Panc1 (cell line): Measurements from ENCODE around the gene GAMT. TPM values are rescaled to one million over a fixed set of nuclear protein-coding genes. Genes with fewer than 3 reads are reported as not detected.

Source experiments
- ATAC-seq: fragments of 200-7000 bp; cut with Tn5 transposase; 2 replicates; pipeline ENCODE4 v1.9.1; 2020; ENCODE audit warnings: mild to moderate bottlenecking, moderate library complexity
- BruUV-seq: library from RNA; stranded (reverse); fragments of 400-500 nt; replicated peaks from 2 replicates; lab custom pipeline; 2021; lab: Mats Ljungman, UMichigan
- CTCF ChIA-PET: fragments of 300-600 bp; sonication (Branson Sonifier 250); formaldehyde crosslinking; loops from one replicate; lab custom pipeline; 2022; ENCODE audit warnings: antibody characterized with exemption; lab: Charles Lee
- POLR2A ChIA-PET: fragments of 300-600 bp; sonication (Branson Sonifier 250); formaldehyde crosslinking; loops from one replicate; lab custom pipeline; 2022; ENCODE audit warnings: antibody characterized with exemption; lab: Charles Lee
- DNase-seq: peaks from one replicate; pipeline ENCODE4 v3.0.0-alpha.2; 2010; ENCODE audit warnings: low read depth, low spot score
- H3K27ac ChIP-seq: 2 replicates; pipeline ENCODE4 v1.5.1; 2011; ENCODE audit warnings: mild to moderate bottlenecking, low read length, inconsistent platforms
- H3K27me3 ChIP-seq: fragments of 200-500 bp; sonication (Bioruptor generic); 2 replicates; pipeline ENCODE4 v1.6.0; 2014; ENCODE audit warnings: low read length, inconsistent platforms; ENCODE audit not compliant: control insufficient read depth, insufficient read depth
- H3K36me3 ChIP-seq: fragments of 200-500 bp; sonication (Bioruptor generic); 2 replicates; pipeline ENCODE4 v1.5.1; 2014; ENCODE audit warnings: inconsistent platforms, mild to moderate bottlenecking, low read length, moderate library complexity; ENCODE audit not compliant: control insufficient read depth, insufficient read depth
- H3K4me1 ChIP-seq: 2 replicates; pipeline ENCODE4 v1.5.1; 2011; ENCODE audit warnings: inconsistent platforms, mild to moderate bottlenecking, low read length, moderate library complexity; ENCODE audit not compliant: control insufficient read depth, insufficient read depth
- H3K4me3 ChIP-seq, 2 experiments: 2 replicates each; pipeline ENCODE4 v1.5.1; 2011 to 2012; ENCODE audit warnings: low read depth in 2 of 2, low read length in 2 of 2, mild to moderate bottlenecking in 2 of 2, inconsistent platforms in 1 of 2, moderate library complexity in 1 of 2
- H3K9me3 ChIP-seq: fragments of 200-500 bp; sonication (Bioruptor generic); 2 replicates; pipeline ENCODE4 v1.5.1; 2014; ENCODE audit warnings: low read depth, mild to moderate bottlenecking, inconsistent platforms, low read length, moderate library complexity; ENCODE audit not compliant: control insufficient read depth, insufficient read depth
- CTCF ChIP-seq: fragments of 450-650 bp; IDR thresholded peaks from 2 replicates; pipeline ENCODE4 v1.5.1; 2017; ENCODE audit warnings: mild to moderate bottlenecking
- POLR2AphosphoS5 ChIP-seq: IDR thresholded peaks from 2 replicates; pipeline ENCODE4 v1.6.1; 2012; ENCODE audit warnings: mild to moderate bottlenecking, low read depth, low read length, moderate library complexity
- SIN3A ChIP-seq: IDR thresholded peaks from 2 replicates; pipeline ENCODE4 v1.6.1; 2012; ENCODE audit warnings: low read depth, mild to moderate bottlenecking, low read length, moderate library complexity, borderline replicate concordance; ENCODE audit not compliant: insufficient read depth
- TCF7L2 ChIP-seq: IDR thresholded peaks from 2 replicates; pipeline ENCODE4 v1.6.1; 2011; ENCODE audit warnings: mild to moderate bottlenecking, low read depth, low read length, inconsistent platforms
- in situ Hi-C: cut with HindIII; loops from 2 replicates; pipeline ENCODE4 v1.10.0; 2016; ENCODE audit warnings: low sequenced_read_pairs, low pct_unique_long_range_greater_than_20kb
- intact Hi-C: fragments of 100-400 bp; cut with micrococcal nuclease; formaldehyde crosslinking; loops from one replicate; pipeline ENCODE4 v1.10.0; 2022; ENCODE audit not compliant: unreplicated experiment
- total RNA-seq: library from RNA; stranded (reverse); gene quantifications from one replicate; pipeline ENCODE4 v1.2.1, GENCODE V29; 2021; ENCODE audit not compliant: unreplicated experiment
- TF ChIP-seq, protein P1 (sequence below), 2 experiments: IDR thresholded peaks; 2 replicates each; pipeline ENCODE4 v1.6.1; 2011 to 2012; ENCODE audit warnings: low read depth in 2 of 2, control low read depth in 1 of 2, low read length in 1 of 2, mild to moderate bottlenecking in 1 of 2, moderate library complexity in 1 of 2; ENCODE audit not compliant: insufficient read depth in 1 of 2

Gene GAMT
- total RNA-seq, 1 experiment from 2014 or later = 21.2 TPM

DNA sequence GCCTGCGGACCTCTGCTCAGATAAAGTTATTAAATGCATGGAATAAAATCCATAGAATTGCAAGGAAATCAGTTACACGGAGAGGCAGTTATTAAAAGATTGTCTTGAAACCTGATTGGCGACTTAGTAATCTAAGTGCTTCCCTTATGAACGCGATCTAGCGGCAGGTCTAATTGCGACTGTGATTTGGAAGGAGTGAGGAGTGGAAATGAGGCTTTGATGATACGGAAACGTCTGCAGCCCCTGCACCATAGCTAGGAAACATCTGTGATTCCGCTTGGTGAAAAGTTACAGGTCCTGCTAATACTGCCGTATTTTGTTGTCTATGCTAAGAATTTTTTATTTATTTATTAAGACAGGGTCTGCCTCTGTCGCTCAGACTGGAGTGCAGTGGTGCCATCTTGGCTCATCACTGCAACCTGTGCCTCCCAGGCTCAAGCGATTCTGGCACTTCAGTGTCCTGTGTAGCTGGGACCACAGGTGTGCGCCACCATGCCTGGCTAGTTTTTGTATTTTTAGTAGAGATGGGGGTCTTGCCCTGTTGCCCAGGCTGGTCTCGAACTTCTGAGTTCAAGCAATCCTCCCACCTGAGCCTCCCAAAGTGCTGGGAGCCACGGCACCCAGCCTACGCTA is 16.7 kb downstream of the GAMT start:
- DNase-seq (no peak), ATAC-seq (no peak)
- Histone ChIP-seq H3K27me3 (no peaks in the 10 kb centered on the region), H3K27ac (peak overlapping the region; percentile 86), H3K4me1 (no peaks in the 10 kb centered on the region), H3K4me3 (peak overlapping the region; percentile 85 to 86), H3K9me3 (no peaks in the 10 kb centered on the region), H3K36me3 (peaks cover 4% of the 10 kb centered on the region; the same call in 1 of the 2 replicates)
- no TSS peak for BruUV-seq
- TF ChIP-seq CTCF = no peak
- no peak for TF ChIP-seq TCF7L2
- TF ChIP-seq SIN3A = no peak
- TF ChIP-seq, protein P1, sequence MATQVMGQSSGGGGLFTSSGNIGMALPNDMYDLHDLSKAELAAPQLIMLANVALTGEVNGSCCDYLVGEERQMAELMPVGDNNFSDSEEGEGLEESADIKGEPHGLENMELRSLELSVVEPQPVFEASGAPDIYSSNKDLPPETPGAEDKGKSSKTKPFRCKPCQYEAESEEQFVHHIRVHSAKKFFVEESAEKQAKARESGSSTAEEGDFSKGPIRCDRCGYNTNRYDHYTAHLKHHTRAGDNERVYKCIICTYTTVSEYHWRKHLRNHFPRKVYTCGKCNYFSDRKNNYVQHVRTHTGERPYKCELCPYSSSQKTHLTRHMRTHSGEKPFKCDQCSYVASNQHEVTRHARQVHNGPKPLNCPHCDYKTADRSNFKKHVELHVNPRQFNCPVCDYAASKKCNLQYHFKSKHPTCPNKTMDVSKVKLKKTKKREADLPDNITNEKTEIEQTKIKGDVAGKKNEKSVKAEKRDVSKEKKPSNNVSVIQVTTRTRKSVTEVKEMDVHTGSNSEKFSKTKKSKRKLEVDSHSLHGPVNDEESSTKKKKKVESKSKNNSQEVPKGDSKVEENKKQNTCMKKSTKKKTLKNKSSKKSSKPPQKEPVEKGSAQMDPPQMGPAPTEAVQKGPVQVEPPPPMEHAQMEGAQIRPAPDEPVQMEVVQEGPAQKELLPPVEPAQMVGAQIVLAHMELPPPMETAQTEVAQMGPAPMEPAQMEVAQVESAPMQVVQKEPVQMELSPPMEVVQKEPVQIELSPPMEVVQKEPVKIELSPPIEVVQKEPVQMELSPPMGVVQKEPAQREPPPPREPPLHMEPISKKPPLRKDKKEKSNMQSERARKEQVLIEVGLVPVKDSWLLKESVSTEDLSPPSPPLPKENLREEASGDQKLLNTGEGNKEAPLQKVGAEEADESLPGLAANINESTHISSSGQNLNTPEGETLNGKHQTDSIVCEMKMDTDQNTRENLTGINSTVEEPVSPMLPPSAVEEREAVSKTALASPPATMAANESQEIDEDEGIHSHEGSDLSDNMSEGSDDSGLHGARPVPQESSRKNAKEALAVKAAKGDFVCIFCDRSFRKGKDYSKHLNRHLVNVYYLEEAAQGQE (IDR thresholded peaks at IDR 0.05; ENCODE audit: insufficient read depth in 1 of 2, low read depth in 2 of 2, low read length in 1 of 2) = no peak
- no peak for TF ChIP-seq POLR2AphosphoS5
- intact Hi-C loops (no loop called here), in situ Hi-C loops (no loop called here)
- ChIA-PET POLR2A (no interaction called here), CTCF (no interaction called here)

DNA sequence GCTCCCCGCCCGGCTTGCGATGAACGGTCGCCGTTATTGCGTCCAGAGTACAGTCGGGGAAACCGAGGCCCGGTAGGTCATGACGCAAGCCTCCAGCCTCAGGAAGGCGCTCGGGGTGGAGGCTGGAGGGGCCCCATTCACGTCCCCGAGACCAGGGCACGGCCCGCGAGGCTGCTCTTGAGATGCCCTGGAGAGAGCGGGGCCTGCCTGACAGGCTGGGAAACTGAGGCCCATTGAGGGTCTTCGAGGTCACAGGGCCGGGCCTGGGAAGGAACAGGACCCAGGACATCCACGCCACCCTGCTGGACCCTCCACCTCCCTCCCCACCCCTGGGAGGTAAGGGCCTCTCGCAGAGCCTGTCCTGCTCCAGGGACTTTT is 17.3 kb downstream of the GAMT start:
- no peak for TF ChIP-seq POLR2AphosphoS5
- TF ChIP-seq TCF7L2 = no peak
- TF ChIP-seq, protein P1 (IDR thresholded peaks at IDR 0.05; ENCODE audit: insufficient read depth in 1 of 2, low read depth in 2 of 2, low read length in 1 of 2) = no peak
- no peak for TF ChIP-seq CTCF
- no peak for TF ChIP-seq SIN3A
- DNase-seq (no peak), ATAC-seq (0 out of 2 replicates have a peak, but pooled peaks have one; percentile 1)
- Histone ChIP-seq H3K27me3 (no peaks in the 10 kb centered on the region), H3K4me1 (no peaks in the 10 kb centered on the region), H3K27ac (peak overlapping the region; percentile 86), H3K4me3 (peak overlapping the region; percentile 85 to 86), H3K9me3 (no peaks in the 10 kb centered on the region), H3K36me3 (peaks cover 4% of the 10 kb centered on the region; the same call in 1 of the 2 replicates)
- TSS peak; percentile 78 for BruUV-seq
- in situ Hi-C loops (no loop called here), intact Hi-C loops (no loop called here)
- CTCF ChIA-PET = no interaction called here
- POLR2A ChIA-PET = no interaction called here
